ENCODE data around the gene TBC1D2B. TPM values are rescaled to one million over a fixed set of nuclear protein-coding genes. Genes with fewer than 3 reads are reported as not detected.
"Not testable (repeated sequence)": the region's sequence is repeated elsewhere in the genome, so short reads cannot be mapped to it uniquely, and the experiment has no call there.

TBC1D2B gene
- total RNA-seq, 1 donor from 2014 or later = 69.3 TPM

DNA sequence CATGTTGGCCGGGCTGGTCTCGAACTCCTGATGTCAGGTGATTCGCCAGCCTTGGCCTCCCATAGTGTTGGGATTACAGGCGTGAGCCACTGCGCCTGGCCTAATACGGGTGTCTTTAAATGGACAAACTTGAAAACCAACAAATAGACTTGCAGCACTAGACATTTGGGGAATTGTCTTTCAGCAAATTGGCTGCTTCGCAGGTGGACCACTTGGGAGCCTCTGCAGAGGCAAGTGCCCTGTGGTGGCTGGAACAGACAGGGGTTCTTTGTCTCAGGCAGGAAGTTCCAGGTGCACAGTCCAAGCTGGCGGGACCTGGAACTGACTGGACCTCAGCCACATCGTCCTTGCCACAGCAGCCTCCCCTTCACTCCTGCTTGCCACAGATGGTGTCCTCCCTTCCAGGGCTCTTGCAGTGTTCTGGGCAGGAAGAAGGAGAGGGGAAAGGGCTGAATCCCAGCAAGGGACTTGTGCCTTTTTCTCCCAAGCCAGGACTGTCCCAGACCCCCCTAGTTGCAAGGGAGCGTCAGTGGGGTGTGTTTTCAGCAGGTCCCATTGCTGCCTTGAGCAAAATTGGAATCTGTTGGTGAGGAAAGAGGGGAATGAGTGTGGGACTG lies 94.3 kb downstream of the TBC1D2B start:
- H3K4me1 Mint-ChIP-seq (ENCODE audit: unreplicated experiment) = peaks cover 13% of the 10 kb centered on the region
- no peak overlapping the region for H3K27ac Mint-ChIP-seq (ENCODE audit: unreplicated experiment)
- H3K36me3 Mint-ChIP-seq (ENCODE audit: unreplicated experiment) = no peaks in the 10 kb centered on the region
- no peak for DNase-seq (ENCODE audit: extremely low spot score, unreplicated experiment)
- TF ChIP-seq, protein P1, sequence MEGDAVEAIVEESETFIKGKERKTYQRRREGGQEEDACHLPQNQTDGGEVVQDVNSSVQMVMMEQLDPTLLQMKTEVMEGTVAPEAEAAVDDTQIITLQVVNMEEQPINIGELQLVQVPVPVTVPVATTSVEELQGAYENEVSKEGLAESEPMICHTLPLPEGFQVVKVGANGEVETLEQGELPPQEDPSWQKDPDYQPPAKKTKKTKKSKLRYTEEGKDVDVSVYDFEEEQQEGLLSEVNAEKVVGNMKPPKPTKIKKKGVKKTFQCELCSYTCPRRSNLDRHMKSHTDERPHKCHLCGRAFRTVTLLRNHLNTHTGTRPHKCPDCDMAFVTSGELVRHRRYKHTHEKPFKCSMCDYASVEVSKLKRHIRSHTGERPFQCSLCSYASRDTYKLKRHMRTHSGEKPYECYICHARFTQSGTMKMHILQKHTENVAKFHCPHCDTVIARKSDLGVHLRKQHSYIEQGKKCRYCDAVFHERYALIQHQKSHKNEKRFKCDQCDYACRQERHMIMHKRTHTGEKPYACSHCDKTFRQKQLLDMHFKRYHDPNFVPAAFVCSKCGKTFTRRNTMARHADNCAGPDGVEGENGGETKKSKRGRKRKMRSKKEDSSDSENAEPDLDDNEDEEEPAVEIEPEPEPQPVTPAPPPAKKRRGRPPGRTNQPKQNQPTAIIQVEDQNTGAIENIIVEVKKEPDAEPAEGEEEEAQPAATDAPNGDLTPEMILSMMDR (IDR thresholded peaks at IDR 0.05) = no peak
- no peaks in the 10 kb centered on the region for H3K27me3 Mint-ChIP-seq (ENCODE audit: unreplicated experiment)
- H3K4me3 Mint-ChIP-seq (ENCODE audit: unreplicated experiment) = no peak overlapping the region
- H3K9me3 Mint-ChIP-seq (ENCODE audit: unreplicated experiment) = no peaks in the 10 kb centered on the region

DNA sequence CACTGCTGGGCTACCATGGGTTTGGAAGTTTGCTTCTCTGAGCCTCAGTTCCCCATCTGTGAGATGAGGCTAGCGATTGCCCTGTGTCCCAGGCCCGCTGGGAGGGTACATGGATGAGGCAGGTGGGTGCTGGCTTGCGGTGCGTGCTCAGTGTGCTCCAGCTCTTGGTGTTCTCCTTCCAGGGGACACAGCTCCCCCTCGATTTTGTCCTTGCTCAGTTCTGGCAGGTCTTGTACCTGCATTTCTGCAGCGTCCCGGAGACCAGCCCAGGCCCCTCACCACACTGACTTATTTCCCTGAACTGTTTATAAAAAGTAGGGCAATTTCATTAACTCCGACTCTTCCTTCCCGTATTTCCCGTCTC lies 95.4 kb downstream of the TBC1D2B start:
- H3K27ac Mint-ChIP-seq (ENCODE audit: unreplicated experiment) = no peak overlapping the region
- H3K27me3 Mint-ChIP-seq (ENCODE audit: unreplicated experiment) = no peaks in the 10 kb centered on the region
- DNase-seq (ENCODE audit: extremely low spot score, unreplicated experiment) = no peak
- TF ChIP-seq, protein P1 (IDR thresholded peaks at IDR 0.05) = no peak
- no peaks in the 10 kb centered on the region for H3K9me3 Mint-ChIP-seq (ENCODE audit: unreplicated experiment)
- H3K4me1 Mint-ChIP-seq (ENCODE audit: unreplicated experiment) = peaks cover 9% of the 10 kb centered on the region
- H3K36me3 Mint-ChIP-seq (ENCODE audit: unreplicated experiment) = no peaks in the 10 kb centered on the region
- H3K4me3 Mint-ChIP-seq (ENCODE audit: unreplicated experiment) = no peak overlapping the region

DNA sequence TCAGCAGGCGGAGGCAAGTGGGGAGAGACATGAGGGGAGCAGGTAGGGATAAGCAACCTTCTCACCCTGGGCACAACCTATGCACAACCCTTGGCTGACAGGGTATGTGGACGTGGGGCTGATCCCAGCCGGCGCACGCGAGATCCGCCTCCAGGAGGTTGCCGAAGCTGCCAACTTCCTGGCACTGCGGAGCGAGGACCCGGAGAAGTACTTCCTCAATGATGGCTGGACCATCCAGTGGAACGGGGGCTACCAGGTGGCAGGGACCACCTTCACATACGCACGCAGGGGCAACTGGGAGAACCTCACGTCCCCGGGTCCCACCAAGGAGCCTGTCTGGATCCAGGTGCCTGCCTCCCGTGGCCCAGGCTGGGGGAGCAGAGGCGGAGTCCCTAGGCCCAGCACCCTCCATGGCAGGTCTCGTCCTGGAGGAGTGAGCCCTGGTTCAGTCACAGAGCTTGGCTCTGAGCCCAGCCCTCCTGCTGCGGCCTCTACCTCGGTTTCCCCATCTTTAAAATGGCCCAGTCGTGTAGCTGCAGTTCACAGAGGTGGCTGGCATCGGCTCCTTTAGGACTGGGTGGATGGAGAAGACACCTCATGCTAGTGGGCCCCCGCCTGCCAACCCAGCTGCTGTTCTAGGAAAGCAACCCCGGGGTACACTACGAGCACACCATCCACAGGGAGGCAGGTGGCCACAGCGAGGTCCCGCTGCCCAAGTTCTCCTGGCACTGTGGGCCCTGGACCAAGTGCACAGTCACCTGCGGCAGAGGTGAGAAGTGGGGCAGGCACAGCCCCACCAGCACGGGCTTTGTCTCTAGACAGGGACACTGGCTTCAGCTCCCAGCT lies 96.0 kb downstream of the TBC1D2B start:
- H3K27me3 Mint-ChIP-seq (ENCODE audit: unreplicated experiment) = no peaks in the 10 kb centered on the region
- H3K4me1 Mint-ChIP-seq (ENCODE audit: unreplicated experiment) = peaks cover 8% of the 10 kb centered on the region
- DNase-seq (ENCODE audit: extremely low spot score, unreplicated experiment) = no peak
- no peaks in the 10 kb centered on the region for H3K36me3 Mint-ChIP-seq (ENCODE audit: unreplicated experiment)
- TF ChIP-seq, protein P1 (IDR thresholded peaks at IDR 0.05) = no peak
- no peak overlapping the region for H3K27ac Mint-ChIP-seq (ENCODE audit: unreplicated experiment)
- H3K4me3 Mint-ChIP-seq (ENCODE audit: unreplicated experiment) = no peak overlapping the region
- H3K9me3 Mint-ChIP-seq (ENCODE audit: unreplicated experiment) = no peaks in the 10 kb centered on the region

DNA sequence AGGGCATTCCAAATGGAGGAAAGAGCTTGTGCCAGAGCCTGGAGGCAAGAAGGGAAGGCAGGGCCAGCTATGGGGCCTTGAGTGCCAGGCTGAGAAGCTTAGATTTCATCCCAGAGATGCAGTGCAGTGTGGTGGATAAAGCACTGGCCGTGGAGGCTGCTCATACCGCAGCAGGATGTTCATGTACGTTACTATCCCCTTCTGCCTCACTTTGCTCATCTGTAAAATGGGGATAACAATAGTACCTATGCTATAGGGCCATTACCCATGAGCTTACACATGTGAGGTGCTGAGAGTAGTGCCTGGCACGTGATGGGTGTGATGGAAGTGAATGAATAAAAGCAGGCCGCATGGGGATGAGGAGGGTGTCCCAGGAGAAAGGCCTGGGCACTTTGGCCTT lies 96.8 kb downstream of the TBC1D2B start:
- H3K27ac Mint-ChIP-seq (ENCODE audit: unreplicated experiment); DNase-seq (ENCODE audit: extremely low spot score, unreplicated experiment); H3K4me3 Mint-ChIP-seq (ENCODE audit: unreplicated experiment): not testable (repeated sequence)

DNA sequence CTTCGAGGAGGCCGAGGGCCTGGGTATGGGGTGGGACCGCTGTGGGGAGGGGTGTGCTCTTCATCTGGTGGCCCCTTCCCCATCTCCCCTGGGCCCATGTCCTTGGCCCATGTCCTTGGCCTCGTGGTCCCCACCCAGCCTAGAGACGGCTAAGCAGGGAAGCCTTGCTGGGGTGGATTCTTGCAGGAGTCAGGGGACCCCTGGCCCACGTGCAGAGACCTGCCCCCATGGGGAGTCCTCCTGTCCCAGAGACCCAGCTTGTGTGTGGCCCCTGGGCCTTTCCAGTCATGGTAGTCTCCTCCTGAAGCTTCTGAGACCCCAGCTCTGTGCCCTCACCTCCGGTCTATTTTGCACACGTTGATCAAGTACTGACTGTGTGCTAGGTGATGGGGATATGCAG lies 97.4 kb downstream of the TBC1D2B start:
- H3K27ac Mint-ChIP-seq (ENCODE audit: unreplicated experiment) = no peak overlapping the region
- DNase-seq (ENCODE audit: extremely low spot score, unreplicated experiment) = no peak
- no peaks in the 10 kb centered on the region for H3K9me3 Mint-ChIP-seq (ENCODE audit: unreplicated experiment)
- TF ChIP-seq, protein P1 (IDR thresholded peaks at IDR 0.05) = no peak
- H3K4me3 Mint-ChIP-seq (ENCODE audit: unreplicated experiment) = no peak overlapping the region
- H3K4me1 Mint-ChIP-seq (ENCODE audit: unreplicated experiment) = peaks cover 11% of the 10 kb centered on the region
- no peaks in the 10 kb centered on the region for H3K27me3 Mint-ChIP-seq (ENCODE audit: unreplicated experiment)
- no peaks in the 10 kb centered on the region for H3K36me3 Mint-ChIP-seq (ENCODE audit: unreplicated experiment)

More for the DNA sequence above, 96.8 kb downstream of the TBC1D2B start:
- not testable (repeated sequence) for H3K9me3 Mint-ChIP-seq (ENCODE audit: unreplicated experiment); H3K4me1 Mint-ChIP-seq (ENCODE audit: unreplicated experiment); H3K27me3 Mint-ChIP-seq (ENCODE audit: unreplicated experiment); H3K36me3 Mint-ChIP-seq (ENCODE audit: unreplicated experiment)

DNA sequence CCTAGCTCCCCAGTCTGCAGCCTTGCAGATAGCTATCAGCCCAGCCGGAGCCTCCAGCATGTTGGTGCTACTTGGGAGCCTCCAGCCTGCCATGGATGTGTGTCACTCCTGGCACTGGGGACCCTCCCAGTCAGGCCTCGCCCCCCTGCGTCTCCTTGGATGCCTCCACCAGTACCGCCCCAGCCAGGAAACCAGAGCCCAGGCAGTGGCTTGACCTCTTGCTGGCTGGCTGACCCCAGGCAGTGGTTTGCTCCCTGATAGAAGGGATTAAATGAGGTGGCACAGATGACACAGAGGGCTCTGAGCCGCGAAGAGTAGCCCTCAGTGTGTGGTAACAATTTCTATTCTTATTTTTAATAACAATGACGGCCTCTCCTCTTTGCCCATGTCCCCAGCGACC lies 98.4 kb downstream of the TBC1D2B start:
- H3K27ac Mint-ChIP-seq (ENCODE audit: unreplicated experiment); H3K36me3 Mint-ChIP-seq (ENCODE audit: unreplicated experiment); H3K27me3 Mint-ChIP-seq (ENCODE audit: unreplicated experiment); DNase-seq (ENCODE audit: extremely low spot score, unreplicated experiment); H3K4me3 Mint-ChIP-seq (ENCODE audit: unreplicated experiment); H3K9me3 Mint-ChIP-seq (ENCODE audit: unreplicated experiment): not testable (repeated sequence)
- peaks cover 18% of the 10 kb centered on the region for H3K4me1 Mint-ChIP-seq (ENCODE audit: unreplicated experiment)

DNA sequence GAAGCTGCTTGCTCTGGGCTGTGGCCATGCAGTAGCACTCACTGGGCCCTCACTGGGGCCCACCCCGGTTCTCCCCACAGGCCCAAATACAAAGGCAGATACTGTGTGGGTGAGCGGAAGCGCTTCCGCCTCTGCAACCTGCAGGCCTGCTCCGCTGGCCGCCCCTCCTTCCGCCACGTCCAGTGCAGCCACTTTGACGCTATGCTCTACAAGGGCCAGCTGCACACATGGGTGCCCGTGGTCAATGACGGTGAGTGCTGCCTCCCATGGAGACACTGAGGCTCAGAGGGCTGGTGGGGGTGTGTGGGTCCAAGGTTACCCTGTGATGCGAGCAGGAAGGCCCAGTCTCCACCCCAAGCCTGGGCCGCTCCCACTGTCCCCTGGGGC lies 98.8 kb downstream of the TBC1D2B start:
- not testable (repeated sequence) for H3K36me3 Mint-ChIP-seq (ENCODE audit: unreplicated experiment); DNase-seq (ENCODE audit: extremely low spot score, unreplicated experiment); H3K9me3 Mint-ChIP-seq (ENCODE audit: unreplicated experiment); H3K4me3 Mint-ChIP-seq (ENCODE audit: unreplicated experiment); H3K27ac Mint-ChIP-seq (ENCODE audit: unreplicated experiment); H3K27me3 Mint-ChIP-seq (ENCODE audit: unreplicated experiment)
- H3K4me1 Mint-ChIP-seq (ENCODE audit: unreplicated experiment) = peaks cover 19% of the 10 kb centered on the region

DNA sequence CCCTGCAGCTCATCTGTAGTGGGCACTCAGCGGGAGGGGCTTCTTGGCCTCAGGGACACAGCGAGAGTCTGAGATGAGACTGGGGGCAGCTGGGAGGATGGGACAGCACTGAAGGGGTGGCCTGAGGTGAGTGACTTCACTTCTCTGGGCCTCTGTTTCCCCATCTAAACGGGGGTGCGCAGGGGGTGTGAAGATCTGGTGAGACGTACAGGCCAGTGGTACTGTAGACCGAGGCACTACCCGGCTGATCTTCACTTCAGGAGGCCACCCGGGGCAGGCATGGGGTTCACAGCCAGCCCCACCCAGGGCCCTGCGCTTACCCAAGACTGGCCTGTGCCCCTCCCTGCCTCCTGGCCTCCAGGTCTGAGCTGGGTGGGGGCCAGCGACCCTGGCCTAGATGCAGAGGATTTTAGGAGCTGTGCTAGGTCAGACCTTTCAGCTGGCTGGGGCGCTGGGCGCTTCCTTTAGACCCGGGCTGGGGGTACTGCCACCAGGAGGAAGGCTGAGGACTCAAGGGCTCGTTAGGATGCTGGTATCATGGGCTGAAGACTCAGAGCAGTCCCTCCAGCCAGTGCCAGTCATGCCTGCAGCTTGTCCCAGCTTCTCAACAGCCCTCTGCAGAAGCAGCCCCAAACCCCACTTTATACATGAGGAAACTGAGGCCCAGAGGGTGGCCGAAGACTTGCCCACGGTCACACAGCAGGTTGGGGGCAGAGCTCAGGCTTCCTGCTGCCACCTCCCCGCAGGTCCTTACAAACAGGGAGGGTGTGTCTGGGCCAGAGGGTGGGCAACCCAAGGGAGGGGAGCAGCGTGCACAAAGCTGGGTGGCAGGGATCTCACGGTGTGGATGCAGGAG lies 99.4 kb downstream of the TBC1D2B start:
- not testable (repeated sequence) for H3K4me3 Mint-ChIP-seq (ENCODE audit: unreplicated experiment); DNase-seq (ENCODE audit: extremely low spot score, unreplicated experiment); H3K27ac Mint-ChIP-seq (ENCODE audit: unreplicated experiment); H3K27me3 Mint-ChIP-seq (ENCODE audit: unreplicated experiment); H3K9me3 Mint-ChIP-seq (ENCODE audit: unreplicated experiment); H3K36me3 Mint-ChIP-seq (ENCODE audit: unreplicated experiment)
- H3K4me1 Mint-ChIP-seq (ENCODE audit: unreplicated experiment) = peaks cover 15% of the 10 kb centered on the region
